Lower leg skin (tissue), 3 donors: ENCODE data around the gene TAGAP.

ENCODE experiments used
- CTCF ChIP-seq, 3 donors: fragments of 450-650 bp; IDR thresholded peaks; one replicate each; pipeline ENCODE4 v1.5.1; 2016; ENCODE audit warnings: antibody characterized with exemption in 3 of 3, mild to moderate bottlenecking in 3 of 3, moderate library complexity in 2 of 3
- POLR2A ChIP-seq, 2 donors: fragments of 450-650 bp; IDR thresholded peaks; one replicate each; pipeline ENCODE4 v1.6.1; 2016 to 2017; ENCODE audit warnings: antibody characterized with exemption in 2 of 2, mild to moderate bottlenecking in 1 of 2, moderate library complexity in 1 of 2

DNA sequence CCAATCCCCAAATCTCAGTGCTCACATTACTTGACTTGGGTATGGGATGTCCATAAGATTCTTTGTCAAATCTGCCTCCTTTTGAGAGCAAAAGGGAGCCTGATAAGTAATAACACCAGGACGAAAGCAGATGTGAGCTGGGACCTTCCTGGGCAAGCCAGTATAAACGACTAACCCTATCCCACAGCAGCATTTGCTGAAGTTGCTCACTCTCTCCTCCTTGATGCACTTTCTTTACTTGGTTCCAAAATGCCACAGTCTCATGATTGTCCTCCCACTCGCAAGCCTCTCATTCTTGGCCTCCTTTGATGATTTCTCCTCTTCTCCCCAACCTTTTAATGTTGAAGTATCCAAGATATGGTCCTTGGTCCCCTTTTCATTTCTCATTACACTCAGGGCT lies 44.7 kb upstream of the TAGAP start:
- TF ChIP-seq CTCF (IDR thresholded peaks at IDR 0.05): no peak
- TF ChIP-seq POLR2A (IDR thresholded peaks at IDR 0.05): no peak
